Cardiac fibroblast (primary cell): ENCODE results near the gene TM6SF1.
"Not testable (repeated sequence)": the region's sequence is repeated elsewhere in the genome, so short reads cannot be mapped to it uniquely, and the experiment has no call there.

Source experiments
- DNase-seq, 2 donors: peaks; one replicate each; pipeline versions ENCODE4 v3.0.0 to v3.0.0-alpha.2; 2010; ENCODE audit warnings: low read depth in 2 of 2
- H3K4me3 ChIP-seq, 2 donors: replicated peaks in 1 of 2; 1 replicate in 1 of 2; 2 replicates in 1 of 2; pipeline ENCODE4 v1.5.1; 2011; ENCODE audit warnings: low read depth in 2 of 2, low read length in 2 of 2, mild to moderate bottlenecking in 2 of 2, moderate library complexity in 1 of 2
- TF ChIP-seq, protein P1 (sequence below): IDR thresholded peaks from one replicate; pipeline ENCODE4 v1.5.1; 2011; ENCODE audit warnings: low read depth, mild to moderate bottlenecking, low read length, inconsistent platforms

The TM6SF1 gene

GRCh38 chr15:83123529-83123928 lies 16.1 kb downstream of the TM6SF1 start:
- TF ChIP-seq, protein P1, sequence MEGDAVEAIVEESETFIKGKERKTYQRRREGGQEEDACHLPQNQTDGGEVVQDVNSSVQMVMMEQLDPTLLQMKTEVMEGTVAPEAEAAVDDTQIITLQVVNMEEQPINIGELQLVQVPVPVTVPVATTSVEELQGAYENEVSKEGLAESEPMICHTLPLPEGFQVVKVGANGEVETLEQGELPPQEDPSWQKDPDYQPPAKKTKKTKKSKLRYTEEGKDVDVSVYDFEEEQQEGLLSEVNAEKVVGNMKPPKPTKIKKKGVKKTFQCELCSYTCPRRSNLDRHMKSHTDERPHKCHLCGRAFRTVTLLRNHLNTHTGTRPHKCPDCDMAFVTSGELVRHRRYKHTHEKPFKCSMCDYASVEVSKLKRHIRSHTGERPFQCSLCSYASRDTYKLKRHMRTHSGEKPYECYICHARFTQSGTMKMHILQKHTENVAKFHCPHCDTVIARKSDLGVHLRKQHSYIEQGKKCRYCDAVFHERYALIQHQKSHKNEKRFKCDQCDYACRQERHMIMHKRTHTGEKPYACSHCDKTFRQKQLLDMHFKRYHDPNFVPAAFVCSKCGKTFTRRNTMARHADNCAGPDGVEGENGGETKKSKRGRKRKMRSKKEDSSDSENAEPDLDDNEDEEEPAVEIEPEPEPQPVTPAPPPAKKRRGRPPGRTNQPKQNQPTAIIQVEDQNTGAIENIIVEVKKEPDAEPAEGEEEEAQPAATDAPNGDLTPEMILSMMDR = no peak
- DNase-seq = no peak
- no peak overlapping the region for H3K4me3 ChIP-seq

DNA sequence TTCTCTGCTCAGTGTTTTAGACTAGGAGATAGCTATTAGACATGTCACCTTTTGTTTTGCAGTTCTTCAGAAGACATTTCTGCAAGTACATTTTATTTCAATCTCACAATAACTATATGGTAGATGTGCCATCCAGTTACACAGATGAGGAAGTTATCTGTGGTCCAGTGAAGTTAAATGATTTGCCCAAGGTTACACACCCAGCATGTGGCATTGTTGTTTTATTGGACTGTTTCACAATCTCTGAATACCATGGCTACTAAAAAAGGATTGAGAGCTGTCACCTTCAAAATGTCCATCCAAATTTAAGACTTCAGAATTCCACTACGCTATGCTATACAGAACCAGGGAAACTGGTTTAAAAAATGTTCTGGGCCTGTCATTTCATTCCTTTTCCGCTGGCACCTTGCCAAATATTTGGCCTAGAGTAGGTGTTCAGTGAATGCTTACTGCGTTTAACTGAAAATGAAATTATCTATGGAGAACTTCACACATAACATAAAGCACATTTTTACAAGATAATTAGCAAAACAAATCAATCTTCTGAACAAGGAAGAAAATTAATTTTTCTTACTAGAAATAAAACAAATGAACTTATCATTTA lies 20.2 kb downstream of the TM6SF1 start:
- peak; percentile 3 to 11 for DNase-seq
- no peak overlapping the region for H3K4me3 ChIP-seq
- TF ChIP-seq, protein P1 = no peak

GRCh38 chr15:83129791-83130190 lies 22.3 kb downstream of the TM6SF1 start:
- TF ChIP-seq, protein P1 = no peak
- no peak for DNase-seq
- H3K4me3 ChIP-seq = no peak overlapping the region

DNA sequence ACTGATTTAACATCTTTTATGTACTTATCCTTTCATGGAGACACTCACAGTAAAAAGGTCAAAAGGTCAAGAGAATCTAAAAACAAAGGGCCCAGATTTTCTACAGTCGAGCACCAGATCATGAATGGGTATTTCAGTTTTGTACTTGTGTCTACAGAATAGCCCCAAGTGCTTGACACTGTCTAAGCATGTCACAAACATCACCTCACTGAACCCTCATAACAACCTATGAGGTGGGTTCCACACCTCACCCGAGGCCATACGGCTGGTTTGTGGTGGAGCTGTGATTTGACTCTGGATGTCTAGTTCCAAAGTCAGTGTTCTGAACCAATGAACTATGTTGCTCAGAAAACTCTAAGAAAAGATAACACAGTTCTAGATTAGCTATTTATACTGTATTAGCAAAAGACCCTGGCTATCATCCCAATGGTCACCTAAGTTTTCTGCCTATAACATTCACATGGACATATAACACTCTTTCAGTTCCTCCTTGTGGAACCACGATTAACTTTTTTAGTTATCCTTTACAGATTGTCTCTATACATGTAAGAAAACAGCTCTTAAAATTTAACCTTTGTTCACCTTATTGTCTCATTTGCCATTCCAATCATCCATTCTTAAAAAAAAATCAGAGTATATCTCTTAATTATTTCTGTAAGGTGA lies 25.5 kb downstream of the TM6SF1 start:
- DNase-seq = no peak
- H3K4me3 ChIP-seq = no peak overlapping the region
- TF ChIP-seq, protein P1 = no peak

DNA sequence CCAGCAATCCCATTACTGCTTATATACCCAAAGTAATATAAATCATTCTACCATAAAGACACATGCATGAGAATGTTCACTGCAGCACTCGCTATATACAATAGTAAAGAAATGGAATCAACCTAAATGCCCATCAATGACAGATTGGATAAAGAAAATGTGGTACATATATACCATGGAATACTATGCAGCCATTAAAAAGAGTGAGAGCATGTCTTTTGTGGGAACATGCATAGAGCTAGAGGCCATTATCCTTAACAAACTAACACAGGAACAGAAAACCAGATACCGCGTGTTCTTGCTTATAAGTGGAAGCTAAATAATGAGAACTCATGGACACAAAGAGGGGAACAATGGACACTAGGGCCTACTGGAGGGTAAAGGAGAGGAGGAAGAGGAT lies 34.7 kb downstream of the TM6SF1 start:
- not testable (repeated sequence) for H3K4me3 ChIP-seq, DNase-seq

DNA sequence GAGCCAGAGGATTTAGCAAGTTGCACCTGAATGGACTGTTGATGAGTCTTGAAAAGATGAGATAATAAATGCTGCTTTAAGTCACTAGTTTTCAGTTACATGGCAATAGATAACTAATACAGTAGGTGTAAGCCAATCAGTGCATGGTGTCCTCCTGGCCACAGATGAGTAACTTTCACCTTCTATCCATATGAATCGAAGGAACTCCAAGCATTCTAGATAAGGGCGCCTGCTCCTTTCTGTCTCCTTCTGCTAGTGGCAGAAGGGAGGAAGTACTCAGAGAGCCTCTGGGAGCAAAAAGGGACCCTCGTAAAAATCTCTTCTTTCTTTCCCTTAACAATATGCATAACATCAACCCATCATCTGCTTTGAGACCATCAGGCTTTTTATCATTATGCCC lies 37.3 kb downstream of the TM6SF1 start:
- no peak overlapping the region for H3K4me3 ChIP-seq
- TF ChIP-seq, protein P1 = no peak
- no peak for DNase-seq

GRCh38 chr15:83153288-83153687 lies 45.8 kb downstream of the TM6SF1 start:
- H3K4me3 ChIP-seq = no peak overlapping the region
- TF ChIP-seq, protein P1 = no peak
- peak; percentile 11 to 56 for DNase-seq
